Measurements from ENCODE around the gene ARHGAP22. TPM values are rescaled to one million over a fixed set of nuclear protein-coding genes. Genes with fewer than 3 reads are reported as not detected.

ARHGAP22 gene
- total and polyA plus RNA-seq, 2 of the 4 experiments (the other 2 are of a cell fraction), result 28.3 to 30.2 TPM

GRCh38 chr10:48547061-48547895 lies 57.6 kb downstream of the ARHGAP22 start:
- intact Hi-C loops (cut with micrococcal nuclease), result no loop called here
- Histone ChIP-seq H3K4me1 (ENCODE audit: control insufficient read depth, insufficient read depth, low read length) (peaks cover 2% of the 10 kb centered on the region; the same call in 1 of the 2 replicates), H4K5ac (ENCODE audit: low read depth, low read length) (no peak overlapping the region), H2AFZ (replicated peaks; ENCODE audit: low read length, poor library complexity) (no peak overlapping the region), H4K8ac (ENCODE audit: low read depth in 2 of 2, low read length in 2 of 2) (no peak overlapping the region), H2BK5ac (ENCODE audit: low read depth, low read length, poor library complexity, severe bottlenecking) (no peak overlapping the region), H3K4me3 (ENCODE audit: insufficient read depth, low read depth, low read length) (no peak overlapping the region), H2AK9ac (replicated peaks; ENCODE audit: low read depth, low read length, poor library complexity) (no peak overlapping the region), H4K20me1 (ENCODE audit: insufficient read depth, low read length) (peaks cover 7% of the 10 kb centered on the region; the same call in 1 of the 2 replicates), H3K9me3 (ENCODE audit: control insufficient read depth, insufficient read depth, low read length) (no peaks in the 10 kb centered on the region), H3K27me3 (ENCODE audit: control insufficient read depth, insufficient read depth, low read length) (no peaks in the 10 kb centered on the region), H4K91ac (ENCODE audit: insufficient read depth, low read depth, low read length) (no peak overlapping the region), H3K9ac (ENCODE audit: low read depth, low read length) (no peak overlapping the region), H3K9me1 (ENCODE audit: insufficient read depth, low read length) (peaks cover 4% of the 10 kb centered on the region; the same call in 1 of the 2 replicates), H3K27ac (ENCODE audit: insufficient read depth, low read length) (no peak overlapping the region), H3K18ac (ENCODE audit: low read depth, low read length) (no peak overlapping the region), H3K4me2 (ENCODE audit: low read depth, low read length) (no peak overlapping the region), H2BK120ac (ENCODE audit: low read depth, low read length) (no peak overlapping the region), H3K79me1 (ENCODE audit: low read depth in 1 of 2, low read length in 2 of 2) (peaks cover 2 to 55% of the 10 kb centered on the region in 2 experiments; a peak in 3 of 4 replicates), H3K36me3 (ENCODE audit: control insufficient read depth, insufficient read depth, low read length) (peaks cover 8% of the 10 kb centered on the region), H2BK15ac (ENCODE audit: low read depth, low read length) (no peak overlapping the region), H2AK5ac (ENCODE audit: low read depth, low read length) (no peak overlapping the region), H3K4ac (ENCODE audit: low read depth, low read length) (no peak overlapping the region), H2BK20ac (ENCODE audit: low read depth, low read length) (no peak overlapping the region), H3K56ac (ENCODE audit: extremely low read depth, insufficient read depth, low read length) (no peak overlapping the region), H3K23ac (ENCODE audit: low read depth, low read length) (no peak overlapping the region), H3K14ac (replicated peaks; ENCODE audit: low read depth, low read length) (no peak overlapping the region)
- BruUV-seq (replicated peaks), result no TSS peak
- POLR2A ChIA-PET (ENCODE audit: unreplicated experiment), result no interaction called here
- WGBS, 2 experiments (ENCODE audit: extremely low coverage in 2 of 2, insufficient read length in 1 of 2), result 85% methylated on average over 4 of the region's 10 CpGs; no CpG with 5 or more reads in 1 of the 2 experiments
- dilution Hi-C loops (cut with HindIII; ENCODE audit: low sequenced_read_pairs, unreplicated experiment), result no loop called here
- in situ Hi-C loops (cut with MboI; ENCODE audit: low sequenced_read_pairs), result no loop called here
- ATAC-seq (ENCODE audit: low read depth), result no peak
- CTCF ChIA-PET, result interaction anchor here (0.6 to 1.5 kb wide), 3 partner anchors 109 to 385 kb away, joined by 3 to 8 read pairs (median 5); no protein-coding TSS in a partner anchor
- no peak for DNase-seq
- TF ChIP-seq USF2 (IDR thresholded peaks at IDR 0.05; ENCODE audit: low read depth, low read length) (no peak), FOS (IDR thresholded peaks at IDR 0.05; ENCODE audit: low read depth, low read length) (no peak), NFE2L2 (IDR thresholded peaks at IDR 0.05; ENCODE audit: low read depth, low read length) (no peak), POLR2A (IDR thresholded peaks at IDR 0.05; ENCODE audit: low read depth, low read length) (no peak), MXI1 (IDR thresholded peaks at IDR 0.05; ENCODE audit: borderline replicate concordance, low read depth, low read length) (no peak), CTCF (conservative IDR thresholded peaks at IDR 0.05; ENCODE audit: low read depth, low read length) (no peak), CHD1 (IDR thresholded peaks at IDR 0.05; ENCODE audit: low read depth, low read length) (no peak), CEBPB (IDR thresholded peaks at IDR 0.05; ENCODE audit: low read depth, low read length) (no peak), ELK1 (IDR thresholded peaks at IDR 0.05; ENCODE audit: borderline replicate concordance, low read depth, low read length) (no peak), RAD21 (IDR thresholded peaks at IDR 0.05; ENCODE audit: low read length) (no peak), MAZ (IDR thresholded peaks at IDR 0.05; ENCODE audit: borderline replicate concordance, low read depth, low read length) (no peak), BHLHE40 (IDR thresholded peaks at IDR 0.05; ENCODE audit: low read depth, low read length) (no peak), RFX5 (IDR thresholded peaks at IDR 0.05; ENCODE audit: low read depth, low read length) (no peak), MAFK (IDR thresholded peaks at IDR 0.05; ENCODE audit: low read depth, low read length) (no peak), RCOR1 (IDR thresholded peaks at IDR 0.05; ENCODE audit: insufficient replicate concordance, low read length) (no peak)

Data from IMR-90 (cell line).